HG03280 (cell line): ENCODE measurements around the gene KRTAP5-1.
A peak's percentile ranks its signal among the peaks of the same experiment; 100 is the strongest.

Experiments used
- ATAC-seq: cut with Tn5 transposase; IDR thresholded peaks from one replicate; pipeline ENCODE4 v1.9.1; 2021; ENCODE audit warnings: mild to moderate bottlenecking, moderate library complexity; ENCODE audit not compliant: unreplicated experiment

The KRTAP5-1 gene

DNA sequence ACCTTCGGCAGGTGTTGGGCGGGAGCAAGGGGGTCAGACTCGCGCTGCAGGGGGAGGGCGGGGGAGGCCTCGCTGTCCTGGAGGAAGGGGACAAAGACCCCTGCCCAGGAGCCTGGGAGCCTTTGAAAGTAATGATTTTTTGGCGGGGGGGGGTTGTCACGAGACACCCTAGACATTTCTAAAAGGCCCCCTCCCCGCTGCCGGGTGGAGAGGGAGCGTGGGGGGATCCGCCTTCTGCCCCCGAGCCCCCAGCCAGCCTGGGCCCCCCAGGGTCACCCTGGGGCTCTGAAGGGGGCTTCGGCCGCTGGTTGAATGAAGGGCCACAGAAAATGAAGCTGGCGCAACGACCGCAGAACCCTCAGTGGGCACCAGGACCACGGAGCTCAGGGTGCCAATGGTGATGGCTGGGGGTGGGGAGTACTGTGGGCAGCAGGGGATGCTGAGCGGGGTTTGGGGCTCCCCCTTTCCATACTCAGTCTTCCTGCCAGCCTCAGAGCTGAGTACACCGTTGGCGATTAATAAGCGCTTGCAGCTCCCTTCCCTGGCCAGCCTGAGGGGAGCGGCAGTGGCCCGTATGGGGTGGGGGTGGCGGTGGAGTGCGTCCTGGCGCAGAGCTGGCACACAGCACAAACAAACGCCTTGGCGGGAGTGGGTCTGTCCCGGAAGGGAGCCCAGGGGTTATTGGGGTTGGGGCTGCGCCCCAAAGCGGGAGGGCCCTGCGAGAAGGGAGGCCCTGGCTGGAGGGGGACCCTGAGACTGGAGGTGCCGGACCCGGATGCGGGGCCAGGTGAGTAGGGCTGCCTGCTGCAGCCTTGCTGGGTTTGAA, 11.8 kb downstream of the KRTAP5-1 start:
- no peak for ATAC-seq

DNA sequence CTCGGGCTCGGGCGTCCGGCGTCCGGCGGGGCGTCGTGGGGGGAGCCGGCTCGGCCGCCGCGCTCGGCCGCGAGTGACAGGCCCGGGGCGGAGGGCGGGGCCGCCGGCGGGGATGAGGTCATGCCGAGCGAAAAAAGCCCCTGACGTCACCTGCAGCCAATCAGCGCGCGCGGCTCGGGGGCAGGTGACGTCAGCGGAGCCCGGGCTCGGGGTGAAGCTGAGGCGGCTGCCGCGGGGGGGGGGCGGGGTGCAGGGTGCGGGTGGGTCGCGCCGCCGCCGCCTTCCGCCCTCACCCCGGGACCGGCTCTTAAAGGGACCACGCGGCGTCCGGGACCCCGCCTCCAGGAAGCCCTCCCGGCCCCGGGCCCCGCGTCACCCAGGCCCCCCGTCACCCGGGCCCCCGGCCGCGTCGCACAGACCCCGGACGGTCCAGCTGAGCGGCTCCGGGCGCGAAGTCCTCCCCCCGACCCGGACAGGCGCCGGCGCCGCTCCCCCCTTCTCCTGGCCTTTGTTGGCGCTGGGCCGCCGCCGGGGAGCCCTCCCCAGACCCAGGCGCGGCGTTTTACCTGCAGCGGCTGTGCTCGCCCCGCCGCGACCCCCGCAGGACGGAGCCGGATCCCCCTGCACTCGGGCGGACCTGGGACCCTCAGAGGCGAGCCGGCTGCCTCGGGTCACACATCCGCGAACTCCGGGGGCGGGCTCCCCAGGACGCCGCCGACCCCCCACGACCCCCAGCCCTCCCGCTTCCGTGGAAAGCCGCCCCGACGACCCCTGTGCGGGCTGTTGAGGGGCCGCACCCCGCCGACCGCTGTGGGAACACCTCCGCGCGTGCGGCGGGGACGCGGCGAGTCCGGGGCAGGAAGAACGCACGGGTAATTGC, 12.6 kb downstream of the KRTAP5-1 start, which contains the start of gene DUSP8:
Gene DUSP8, minus strand, starts transcription at position 75 of the 880 bp plus-strand sequence. CDS start 6,445 bp downstream, outside the sequence.
- peak; percentile 62 for ATAC-seq

DNA sequence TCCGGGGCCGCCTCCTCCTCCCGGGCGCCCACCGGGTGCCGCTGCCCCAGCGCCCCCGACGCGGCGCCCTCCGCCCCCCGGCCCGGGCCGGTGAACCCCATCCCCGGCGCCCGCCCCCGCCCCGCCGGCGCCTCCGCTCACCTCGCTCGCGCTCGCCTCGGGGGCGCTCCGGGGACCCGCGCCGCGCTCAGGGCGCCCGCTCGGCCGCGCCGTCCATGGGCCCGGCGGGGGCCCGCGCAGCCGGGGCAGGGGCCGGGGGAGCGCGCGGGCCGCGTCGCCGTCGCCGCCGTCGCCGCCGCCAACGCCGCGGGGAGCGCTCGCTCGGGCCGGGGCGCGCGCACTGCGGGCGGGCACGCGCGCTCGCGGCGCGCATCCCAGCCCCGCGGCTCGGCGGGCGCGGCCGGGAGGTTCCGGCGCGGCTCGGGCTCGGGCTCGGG, 13.3 kb downstream of the KRTAP5-1 start:
- ATAC-seq, result no peak

DNA sequence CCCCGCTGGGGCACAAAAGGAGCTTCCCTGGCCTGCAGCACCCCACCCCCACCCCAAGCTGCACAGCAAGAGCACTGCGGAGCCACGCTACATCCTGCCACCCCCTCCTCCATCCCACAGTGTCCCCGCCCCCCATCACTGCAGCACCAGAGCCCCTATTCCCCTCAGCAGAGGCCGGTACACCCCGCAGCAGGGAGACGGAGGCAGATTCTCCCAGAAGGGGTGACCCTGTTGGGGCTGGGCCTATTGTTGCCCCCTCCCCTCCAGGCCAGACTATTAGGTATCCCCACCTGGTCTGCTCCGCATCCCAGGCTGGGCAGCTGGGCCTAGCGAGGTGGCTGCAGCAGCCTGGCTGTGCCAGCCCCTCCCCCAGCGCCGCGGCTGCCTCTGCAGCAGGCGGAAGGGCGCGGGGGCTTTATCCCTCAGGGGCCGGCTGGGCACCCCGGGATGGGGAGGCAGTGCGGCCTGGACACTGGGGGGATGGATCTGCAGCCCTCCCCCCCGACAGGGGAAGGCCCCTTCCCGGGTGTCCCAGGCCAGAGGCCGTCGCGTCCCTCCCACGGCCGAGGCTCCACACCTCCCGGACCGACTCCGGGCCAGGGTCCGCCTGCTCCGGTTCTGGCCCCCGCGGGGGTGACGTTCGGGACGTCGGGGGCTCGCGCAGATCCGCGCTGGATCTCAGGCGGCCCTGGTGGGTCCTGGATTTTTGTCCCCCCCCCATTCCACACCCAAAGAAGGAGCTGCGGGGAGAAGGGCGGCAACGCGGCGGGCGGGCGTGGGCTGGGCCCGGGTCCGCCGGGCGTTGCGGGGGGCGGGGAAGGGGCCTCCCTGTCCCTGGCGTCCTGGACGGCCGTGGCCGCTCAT, 14.0 kb downstream of the KRTAP5-1 start:
- ATAC-seq, result no peak

DNA sequence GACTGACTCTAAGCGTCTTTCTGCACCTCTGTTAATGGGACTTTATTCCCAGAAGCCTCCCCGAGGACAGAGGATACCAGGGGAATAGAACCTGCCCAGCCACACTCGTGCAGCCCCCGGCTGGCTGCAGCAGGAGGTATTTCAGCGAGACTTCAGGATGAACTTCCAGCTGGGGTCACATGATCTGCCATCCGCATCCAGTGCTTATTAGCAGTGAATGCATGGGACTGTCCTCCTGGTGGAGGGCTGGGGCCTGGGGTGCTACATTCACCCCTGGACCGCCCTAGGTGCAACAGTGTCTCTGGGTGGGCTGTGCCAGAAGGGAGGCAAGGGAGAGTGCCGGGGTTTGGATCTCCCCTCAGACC, 14.6 kb downstream of the KRTAP5-1 start:
- no peak for ATAC-seq

DNA sequence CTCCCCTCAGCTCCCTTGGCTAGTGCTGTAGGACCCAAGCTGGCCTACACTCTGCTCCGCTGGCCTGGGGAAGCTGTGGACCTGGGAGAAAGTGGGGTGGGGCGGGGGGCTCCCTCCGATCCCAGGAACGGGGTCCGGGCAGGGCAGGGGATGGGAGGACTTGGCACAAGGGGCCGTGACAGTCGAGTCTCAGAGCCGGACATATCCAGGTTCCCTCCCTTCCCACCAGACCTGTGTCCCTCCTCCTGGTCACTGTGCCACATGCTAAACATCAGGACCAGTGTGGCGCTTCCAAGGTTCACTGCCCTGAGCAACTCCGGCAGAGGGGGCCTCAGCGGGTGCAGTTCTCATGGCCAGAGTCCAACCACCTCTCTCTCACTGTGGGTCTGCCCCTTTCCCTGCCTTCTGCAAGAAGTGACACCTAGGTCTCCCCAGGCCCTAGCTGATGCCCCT, 15.1 kb downstream of the KRTAP5-1 start:
- ATAC-seq, result no peak

DNA sequence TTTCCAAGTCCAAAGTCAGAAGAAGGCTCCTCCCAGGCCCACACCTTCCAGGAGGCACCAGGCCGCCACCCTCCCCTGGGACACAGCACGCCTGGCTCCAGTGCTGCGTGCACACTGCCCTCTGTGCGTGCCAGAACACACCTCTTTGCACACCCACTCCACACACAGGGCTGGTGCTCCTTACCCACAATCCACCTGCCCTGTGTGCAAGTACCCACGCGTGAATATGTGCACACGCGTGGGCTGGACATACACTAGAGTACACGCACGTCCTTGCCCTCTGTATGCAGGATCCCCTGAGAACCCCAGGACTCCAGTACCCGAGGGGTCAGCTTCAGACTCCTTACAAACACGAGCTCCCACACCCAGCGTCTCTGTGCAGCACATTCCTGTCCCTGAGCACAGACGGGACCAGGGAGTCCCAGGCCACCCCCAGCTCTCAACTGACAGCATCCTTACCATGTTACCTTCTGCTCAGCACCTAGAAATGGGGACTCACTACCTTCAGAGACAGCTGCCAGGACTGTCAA, 15.8 kb downstream of the KRTAP5-1 start:
- no peak for ATAC-seq

DNA sequence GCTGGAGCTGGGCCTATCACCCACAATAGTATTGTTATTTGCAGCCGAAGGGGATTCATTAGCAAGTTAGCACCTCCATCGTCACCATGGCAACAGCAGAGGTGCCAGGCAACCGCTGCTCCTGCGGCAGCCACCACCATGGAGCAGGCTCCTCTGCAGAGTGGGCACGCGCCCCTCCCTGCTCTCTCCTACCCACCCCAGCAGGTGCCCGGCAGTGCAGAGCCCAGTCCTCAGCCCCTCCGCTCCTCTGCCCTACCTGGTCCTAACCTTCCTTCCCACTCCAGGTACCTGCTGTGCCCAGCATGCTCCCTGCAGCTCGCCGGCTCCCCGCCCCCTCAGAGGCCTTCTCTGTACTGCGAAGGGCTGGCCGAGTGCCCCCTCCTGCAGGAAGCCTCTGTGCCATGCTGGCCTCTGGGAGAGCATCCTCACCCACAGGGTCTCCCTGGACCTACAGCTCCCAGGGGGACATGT, 16.6 kb downstream of the KRTAP5-1 start:
- no peak for ATAC-seq

DNA sequence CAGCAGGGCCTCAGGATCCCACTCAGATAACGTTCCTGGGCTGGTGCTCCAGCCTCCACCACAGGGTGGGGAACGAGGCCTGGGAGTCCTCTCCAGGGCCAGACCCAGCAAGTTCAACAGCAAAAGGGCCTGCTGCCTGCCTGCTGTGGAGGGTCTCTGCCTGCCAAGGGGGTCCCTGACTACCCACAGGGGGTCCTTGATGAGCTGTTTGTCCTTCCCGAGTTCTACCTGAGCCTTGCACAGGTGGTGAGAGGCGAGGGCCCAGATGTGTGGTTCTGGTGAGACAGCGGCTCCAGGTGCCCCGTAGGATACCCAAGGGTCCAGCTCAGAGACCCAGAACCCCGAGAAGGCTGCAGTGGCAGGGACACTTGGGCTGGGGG, 17.4 kb downstream of the KRTAP5-1 start:
- no peak for ATAC-seq

DNA sequence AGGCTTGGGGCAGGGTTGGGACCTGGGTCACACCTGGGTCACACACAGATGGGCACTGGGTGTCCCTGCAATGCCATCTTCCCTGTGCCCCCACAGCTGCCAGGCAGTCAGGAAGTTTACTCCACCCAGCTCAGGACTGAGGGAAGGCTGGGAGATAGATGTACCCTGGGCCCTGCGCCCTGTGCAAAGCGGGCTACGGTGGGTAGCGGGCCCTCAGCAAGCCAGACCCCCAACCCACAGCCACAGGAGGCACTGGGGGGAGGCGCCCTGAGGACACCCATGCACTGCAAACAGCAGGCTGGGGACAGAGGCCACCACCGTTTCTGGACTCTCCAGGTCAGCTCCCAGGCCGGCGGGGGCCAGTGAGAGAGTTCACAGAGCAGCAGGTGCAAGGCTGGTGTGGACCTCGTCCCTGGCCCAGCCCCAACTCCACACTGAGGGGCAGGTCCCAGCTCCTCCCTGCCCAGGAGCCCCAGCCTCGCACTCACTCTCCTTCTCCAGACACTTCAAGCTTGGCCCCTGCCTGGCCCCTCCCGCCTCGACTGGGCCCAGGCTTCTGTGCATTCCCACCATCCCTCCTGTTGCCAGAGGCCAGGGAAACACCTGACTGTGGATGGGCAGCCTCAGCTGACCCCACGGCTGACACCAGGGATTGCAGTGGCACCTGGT, 17.9 kb downstream of the KRTAP5-1 start:
- ATAC-seq, result no peak

DNA sequence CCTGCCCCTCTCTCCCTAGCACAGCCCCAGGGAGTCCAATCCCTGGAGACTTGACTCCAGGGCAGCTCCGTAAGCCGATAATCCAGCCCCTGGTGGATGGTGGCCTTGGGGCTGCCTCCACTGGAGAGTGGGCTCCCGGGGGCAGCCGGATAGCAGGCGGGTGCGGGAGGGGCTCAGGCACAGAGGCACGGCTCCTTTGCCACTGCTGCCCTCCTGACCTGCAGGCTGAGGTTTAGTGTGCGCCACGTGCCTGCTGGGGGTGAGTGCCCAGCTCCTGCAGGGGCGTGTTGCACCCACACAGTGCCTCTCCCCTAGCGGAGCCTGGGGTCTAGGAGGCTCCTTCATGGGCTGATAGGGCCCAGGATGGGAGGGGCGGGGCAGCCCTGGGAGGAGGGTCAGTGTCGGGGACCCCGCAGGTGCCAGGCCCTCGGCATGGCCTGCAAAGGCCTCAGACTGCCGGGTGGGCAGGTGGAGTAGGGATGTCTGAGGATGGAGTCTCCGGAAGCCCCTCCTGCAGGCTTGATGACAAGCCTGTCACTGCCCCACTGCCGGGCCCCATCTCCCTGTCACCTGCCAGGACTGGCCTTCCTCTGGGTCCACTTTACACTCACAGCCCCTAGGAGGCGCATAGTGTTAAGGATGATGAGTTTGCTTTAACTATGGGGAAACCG, 18.6 kb downstream of the KRTAP5-1 start:
- no peak for ATAC-seq

DNA sequence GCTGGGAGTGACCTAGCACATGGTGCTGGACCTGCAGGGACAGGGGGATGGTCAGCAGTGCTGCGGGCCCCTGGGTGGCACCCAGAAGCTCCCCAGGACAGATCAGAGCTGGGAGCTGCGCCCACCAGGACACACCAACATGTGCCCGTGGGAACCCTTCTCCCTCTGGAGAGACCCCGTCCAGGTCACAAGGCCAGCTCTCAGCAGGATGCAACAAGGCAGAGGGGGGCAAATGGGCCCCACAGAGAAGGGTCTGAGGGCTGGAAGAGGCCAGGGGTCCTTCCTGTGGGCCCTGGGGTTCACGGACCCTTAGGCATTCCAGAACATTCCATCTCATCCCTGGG, 19.2 kb downstream of the KRTAP5-1 start:
- no peak for ATAC-seq

DNA sequence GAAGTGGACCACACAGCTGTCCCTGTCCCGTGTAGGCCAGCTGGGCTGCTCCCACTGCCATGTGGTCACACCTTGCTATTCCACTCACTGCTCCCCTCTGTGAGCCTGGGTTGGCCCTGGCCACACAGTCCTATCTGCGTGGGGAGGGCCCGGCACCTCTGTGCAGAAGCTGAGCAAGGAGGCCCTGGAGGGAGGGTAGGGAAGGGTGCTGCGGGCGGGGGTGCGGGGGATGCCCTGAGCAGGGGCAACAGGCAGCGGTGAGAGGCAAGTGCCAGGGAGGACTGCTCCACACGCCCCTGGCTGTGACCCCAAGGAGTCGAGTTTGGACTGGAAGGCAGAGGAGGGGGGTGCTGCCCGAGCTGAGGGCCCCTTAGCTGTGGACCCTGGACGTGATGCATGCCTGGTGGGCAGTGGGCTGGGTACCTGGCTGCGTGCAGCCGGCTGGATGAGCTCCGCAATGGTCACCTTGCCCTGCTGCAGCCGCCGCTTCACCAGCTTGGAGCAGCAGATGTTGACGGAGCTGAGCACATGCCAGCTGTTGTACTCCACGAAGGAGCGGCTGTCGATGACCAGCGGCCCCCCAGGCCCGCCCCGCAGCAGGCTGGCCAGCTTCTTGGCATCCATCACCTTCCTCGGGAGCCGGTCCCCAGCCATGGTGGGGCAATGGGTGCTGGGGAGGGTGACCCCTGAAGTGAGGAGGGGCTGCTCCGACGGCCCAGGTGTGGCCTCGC, 19.7 kb downstream of the KRTAP5-1 start:
- ATAC-seq, result no peak

DNA sequence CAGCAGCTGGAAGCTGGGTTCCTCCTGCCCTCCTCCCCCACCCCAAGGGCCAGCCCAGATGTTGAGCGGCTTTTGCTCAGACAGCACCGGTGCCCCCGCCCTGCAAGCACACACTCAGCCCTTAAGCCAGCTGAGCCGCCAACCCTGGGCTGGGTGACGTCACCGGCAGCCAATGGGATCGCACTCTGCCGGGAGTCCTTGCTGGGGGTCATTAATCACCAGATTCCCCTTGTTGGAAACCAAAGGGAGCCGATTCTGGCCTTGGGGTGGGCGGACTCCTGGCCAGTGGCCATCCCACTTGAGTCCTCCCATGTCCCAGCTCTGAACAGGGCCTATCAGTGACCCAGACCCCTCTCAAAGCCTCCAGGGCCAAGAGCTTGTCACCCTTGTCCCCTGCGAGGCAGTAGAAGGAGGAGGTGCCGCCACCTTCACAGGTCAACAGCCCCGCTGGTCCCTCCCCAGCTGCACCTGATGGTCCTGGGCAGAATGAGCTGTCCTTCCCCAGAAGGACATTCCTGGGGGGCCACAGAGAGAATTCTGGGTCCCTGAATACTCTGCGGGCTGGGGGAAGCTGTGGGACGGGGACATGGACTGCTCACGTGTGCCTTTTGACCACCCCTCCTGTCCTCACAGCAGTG, 20.4 kb downstream of the KRTAP5-1 start:
- ATAC-seq, result no peak

DNA sequence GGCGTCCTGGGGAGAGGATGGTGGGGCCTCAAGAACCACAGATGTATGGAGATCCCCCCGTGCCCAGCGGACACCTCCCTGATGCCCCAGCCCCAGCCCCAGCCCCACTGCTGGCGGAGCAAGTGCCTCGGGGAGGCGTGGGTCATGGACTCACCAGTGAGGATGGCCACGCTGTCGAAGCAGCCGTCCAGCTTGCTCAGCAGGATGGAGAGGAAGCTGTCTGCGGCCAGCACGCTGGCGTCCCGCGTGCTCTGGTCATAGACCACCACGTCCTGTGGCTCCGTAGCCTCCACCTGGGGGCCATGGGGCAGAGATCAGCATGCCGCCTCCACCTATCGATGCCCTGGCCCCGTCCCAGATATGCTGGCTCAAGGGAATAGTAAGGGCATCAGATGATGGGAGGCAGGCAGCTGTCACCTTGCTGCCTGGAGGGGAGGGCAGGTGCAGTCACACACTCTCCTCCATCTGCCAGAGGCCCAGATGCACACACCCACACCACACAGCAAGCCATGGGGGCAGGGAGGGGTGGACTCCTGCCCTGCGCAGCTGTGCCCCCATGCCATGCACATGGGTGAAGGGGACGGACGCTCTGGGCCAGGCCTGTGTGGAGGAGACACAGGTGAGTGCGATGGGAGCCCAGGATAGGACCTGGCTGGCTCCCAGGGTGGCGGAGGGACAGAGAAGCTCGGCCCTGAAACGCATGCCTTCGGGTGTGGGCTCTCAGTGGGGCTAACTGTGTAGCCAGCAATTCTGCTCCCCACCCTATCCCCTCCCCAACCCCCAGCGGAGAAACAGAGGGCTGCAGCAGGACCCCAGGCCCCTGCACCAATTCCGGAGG, 21.2 kb downstream of the KRTAP5-1 start:
- no peak for ATAC-seq

DNA sequence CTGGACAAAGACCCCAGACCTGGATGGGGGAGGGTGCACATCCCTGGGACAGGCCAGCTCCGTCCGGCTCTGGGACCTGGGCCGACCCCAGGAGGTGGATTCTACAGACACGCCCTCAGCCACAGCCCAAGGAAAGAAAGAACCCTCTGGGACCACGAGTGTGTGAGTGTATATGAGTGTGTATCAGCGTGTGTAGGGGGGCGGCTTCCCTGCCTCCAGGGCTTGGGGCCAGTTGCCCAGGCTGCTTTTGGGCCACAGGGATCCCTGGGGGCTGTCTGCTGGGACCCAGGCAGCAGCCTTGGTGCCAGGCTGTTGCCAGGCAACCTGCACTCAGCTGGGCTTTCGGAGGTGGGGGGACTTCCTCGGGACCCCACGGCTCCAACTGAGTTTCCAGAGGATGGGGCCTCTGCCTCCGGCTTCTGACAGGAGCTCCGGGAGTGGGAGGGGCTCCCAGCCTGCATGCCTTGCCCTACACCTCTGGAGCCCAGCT, 21.9 kb downstream of the KRTAP5-1 start:
- no peak for ATAC-seq

DNA sequence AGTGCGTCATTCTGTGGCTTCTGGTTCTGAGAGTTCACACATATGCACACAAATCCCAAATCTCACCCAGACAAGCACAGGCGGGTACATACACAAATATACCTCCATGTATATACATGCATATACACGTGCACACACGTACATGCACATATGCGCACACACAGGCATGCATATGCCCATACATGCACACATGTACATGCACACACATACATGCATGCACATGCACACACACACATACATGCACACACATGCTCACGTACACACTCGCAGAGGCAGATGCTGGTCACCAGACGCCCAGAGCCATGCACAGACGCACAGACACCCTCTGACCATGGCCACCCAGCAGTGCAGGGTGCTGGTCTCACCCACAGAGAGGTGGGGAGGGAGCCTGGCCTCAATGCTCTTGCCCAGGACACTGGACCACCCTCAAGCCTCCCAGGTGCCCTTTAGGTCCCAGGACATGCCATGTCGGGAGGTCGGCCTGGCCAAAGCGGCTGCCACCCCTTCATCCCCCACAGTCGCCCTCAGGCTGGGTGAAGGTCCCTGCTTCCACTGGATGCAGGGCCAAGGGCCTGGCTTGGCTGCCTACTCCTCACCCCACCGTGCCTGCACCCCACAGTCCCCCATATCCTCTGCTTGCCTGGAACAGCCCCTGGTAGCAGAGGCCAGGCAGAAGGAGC, 22.5 kb downstream of the KRTAP5-1 start:
- no peak for ATAC-seq
